ENCODE data around the gene EHMT2.
A peak's percentile ranks its signal among the peaks of the same experiment; 100 is the strongest.

EHMT2 gene

DNA sequence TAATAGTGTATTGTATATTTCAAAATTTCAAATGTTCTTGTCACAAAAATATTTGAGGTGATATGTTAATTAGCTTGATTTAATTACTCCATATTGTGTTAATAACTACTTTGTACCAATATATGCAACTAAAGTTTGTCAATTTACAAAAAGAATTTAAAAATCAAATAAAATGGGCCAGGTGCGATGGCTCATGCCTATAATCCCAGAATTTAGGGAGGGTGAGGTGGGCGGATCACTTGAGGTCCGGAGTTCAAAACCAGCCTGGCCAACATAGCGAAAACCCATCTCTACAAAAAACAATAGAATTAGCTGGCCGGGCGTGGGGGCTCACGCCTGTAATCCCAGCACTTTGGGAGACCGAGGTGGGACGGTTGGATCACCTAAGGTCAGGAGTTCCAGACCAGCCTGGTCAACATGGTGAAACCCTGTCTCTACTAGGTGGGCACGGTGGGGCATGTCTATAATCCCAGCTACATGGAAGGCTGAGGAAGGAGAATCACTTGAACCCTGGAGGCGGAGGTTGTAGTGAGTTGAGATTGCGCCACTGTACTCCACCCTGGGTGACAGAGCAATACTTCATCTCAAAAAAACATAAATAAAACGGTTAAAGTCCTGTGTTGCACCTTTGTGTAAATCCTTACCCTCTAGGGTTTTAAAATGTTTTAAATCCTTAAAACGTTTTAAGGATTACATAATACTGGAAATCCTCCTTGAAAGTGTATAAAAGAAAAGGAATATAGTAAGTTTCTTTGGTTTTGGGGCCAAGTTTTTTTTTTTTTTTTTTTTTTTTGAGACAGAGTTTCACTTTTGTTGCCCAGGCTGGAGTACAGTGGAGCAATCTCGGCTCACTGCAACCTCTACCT, 65.9 kb downstream of the EHMT2 start:
- Histone ChIP-seq H3K36me3 (ENCODE audit: insufficient read depth, low read depth, low read length) (peaks cover 9% of the 10 kb centered on the region), H3K4me1 (ENCODE audit: insufficient read depth, low read length) (peaks cover 1% of the 10 kb centered on the region; the same call in 1 of the 2 replicates), H3K27me3 (ENCODE audit: insufficient read depth, low read length) (no peaks in the 10 kb centered on the region), H3K9me3 (ENCODE audit: insufficient read depth, low read depth, low read length) (no peaks in the 10 kb centered on the region), H3K27ac (ENCODE audit: low read length) (no peak overlapping the region), H3K4me3 (ENCODE audit: low read length) (peak overlapping the region; percentile 97), H3K9ac (ENCODE audit: low read depth, low read length) (peak overlapping the region; percentile 84; the same call in 1 of the 2 replicates)

DNA sequence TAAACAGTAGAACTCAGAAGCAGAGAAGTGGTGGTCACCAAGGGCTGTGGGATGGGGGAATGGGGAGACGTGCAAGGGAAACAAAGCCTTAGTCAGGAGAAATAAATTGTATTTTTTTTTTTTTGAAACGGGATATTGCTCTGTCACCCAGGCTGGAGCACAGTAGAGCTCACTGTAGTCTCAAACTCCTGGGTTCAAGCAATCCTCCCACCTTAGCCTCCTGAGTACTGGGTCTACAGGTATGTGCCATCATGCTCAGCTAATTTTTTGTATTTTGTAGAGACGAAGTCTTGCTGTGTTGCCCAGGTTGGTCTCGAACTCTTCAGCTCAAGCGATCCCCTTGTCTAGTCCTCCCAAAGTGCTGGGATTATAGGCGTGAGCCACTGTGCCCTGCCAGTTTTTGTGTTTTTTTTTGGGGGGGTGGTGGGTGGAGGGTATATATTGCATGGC, 66.6 kb downstream of the EHMT2 start:
- Histone ChIP-seq H3K27me3 (ENCODE audit: insufficient read depth, low read length) (no peaks in the 10 kb centered on the region), H3K4me1 (ENCODE audit: insufficient read depth, low read length) (peaks cover 5% of the 10 kb centered on the region; the same call in 1 of the 2 replicates), H3K27ac (ENCODE audit: low read length) (no peak overlapping the region), H3K4me3 (ENCODE audit: low read length) (peak overlapping the region; percentile 97), H3K36me3 (ENCODE audit: insufficient read depth, low read depth, low read length) (peaks cover 2% of the 10 kb centered on the region), H3K9ac (ENCODE audit: low read depth, low read length) (peak overlapping the region; percentile 84; the same call in 1 of the 2 replicates), H3K9me3 (ENCODE audit: insufficient read depth, low read depth, low read length) (no peaks in the 10 kb centered on the region)
